Uterus (tissue), 4 donors: ENCODE measurements around the gene PNO1. TPM values are rescaled to one million over a fixed set of nuclear protein-coding genes. Genes with fewer than 3 reads are reported as not detected.

Experiments
- DNase-seq, 2 donors: peaks; one replicate each; pipeline ENCODE4 v3.0.0-alpha.2; 2019 to 2020
- H3K27ac ChIP-seq, 2 donors: fragments of 200-600 bp; sonication (generic); 1 replicate in 1 of 2; 2 replicates in 1 of 2; pipeline ENCODE4 v1.5.1; 2016 to 2018
- H3K27me3 ChIP-seq, 2 donors: fragments of 200-600 bp; sonication (generic); one replicate each; pipeline ENCODE4 v1.5.1; 2018 to 2019; ENCODE audit warnings: control low read depth in 1 of 2
- H3K36me3 ChIP-seq, 2 donors: fragments of 200-600 bp; sonication (generic); one replicate each; pipeline ENCODE4 v1.5.1; 2019; ENCODE audit warnings: control low read depth in 1 of 2
- H3K4me1 ChIP-seq, 2 donors: fragments of 200-600 bp; sonication (generic); one replicate each; pipeline ENCODE4 v1.5.1; 2018 to 2019; ENCODE audit warnings: control low read depth in 1 of 2
- H3K4me3 ChIP-seq, 2 donors: fragments of 200-600 bp; sonication (generic); 1 replicate in 1 of 2; 2 replicates in 1 of 2; pipeline ENCODE4 v1.5.1; 2018 to 2019; ENCODE audit warnings: mild to moderate bottlenecking in 1 of 2
- H3K9me3 ChIP-seq, 2 donors: fragments of 200-600 bp; sonication (generic); one replicate each; pipeline ENCODE4 v1.5.1; 2019; ENCODE audit warnings: control low read depth in 1 of 2
- CTCF ChIP-seq, 4 experiments: fragments of 200-600 bp in 2 of 4; fragments of 450-650 bp in 2 of 4; sonication (generic) in 2 of 4; IDR thresholded peaks; one replicate each; pipeline ENCODE4 v1.5.1; 2016 to 2019; ENCODE audit warnings: antibody characterized with exemption in 4 of 4, mild to moderate bottlenecking in 2 of 4, moderate library complexity in 1 of 4
- POLR2A ChIP-seq, 2 donors: fragments of 450-650 bp; IDR thresholded peaks; one replicate each; pipeline ENCODE4 v1.6.1; 2016; ENCODE audit warnings: antibody characterized with exemption in 2 of 2, mild to moderate bottlenecking in 1 of 2, moderate library complexity in 1 of 2
- intact Hi-C: fragments of 100-400 bp; cut with DNase I; formaldehyde crosslinking; loops from one replicate; pipeline ENCODE4 v1.15.1; 2023; ENCODE audit warnings: low total_unique reads
- total RNA-seq, 4 donors: library from RNA; depleted of rRNA in 3 of 4; stranded (reverse); fragments of >200 nt in 3 of 4; gene quantifications; one replicate each; pipeline versions ENCODE4 v1.1.0 to v1.2.4, GENCODE V29; 2014 to 2023
- donor health status: DM: yes; HTN: yes; CAD: no.

PNO1 gene
- total RNA-seq, 4 donors from 2014 or later, result 7.6 to 15.8 (median 12.2) TPM

DNA sequence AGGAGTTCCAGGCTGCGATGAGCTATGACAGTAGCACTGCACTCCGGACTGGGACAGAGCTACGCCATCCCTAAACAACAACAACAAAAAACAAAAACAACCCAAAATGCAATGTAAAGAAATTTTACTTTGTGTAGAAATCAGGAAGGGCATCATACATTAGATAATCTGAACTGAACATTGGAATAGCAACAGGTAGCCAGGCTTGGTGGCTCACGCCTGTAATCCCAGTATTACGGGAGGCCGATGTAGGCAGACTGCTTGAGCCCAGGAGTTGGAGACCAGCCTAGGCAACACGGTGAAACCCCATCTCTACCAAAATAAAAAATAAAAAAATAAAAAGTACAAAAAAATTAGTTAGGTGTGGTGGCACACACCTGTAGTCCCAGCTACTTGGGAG, 2.1 kb upstream of the PNO1 start:
- H3K9me3 ChIP-seq, result no peaks in the 10 kb centered on the region
- intact Hi-C loops, result no loop called here
- no peak for TF ChIP-seq CTCF (IDR thresholded peaks at IDR 0.05)
- TF ChIP-seq POLR2A (IDR thresholded peaks at IDR 0.05), result no peak
- H3K36me3 ChIP-seq, result no peaks in the 10 kb centered on the region
- H3K4me3 ChIP-seq, result no peak overlapping the region
- H3K4me1 ChIP-seq, result peaks cover 0 to 10% of the 10 kb centered on the region in 2 donors
- H3K27me3 ChIP-seq, result no peaks in the 10 kb centered on the region
- H3K27ac ChIP-seq, result no peak overlapping the region
- no peak for DNase-seq

GRCh38 chr2:68156419-68156818, 1.3 kb upstream of the PNO1 start:
- peak overlapping the region; percentile 91 for H3K4me3 ChIP-seq
- no peaks in the 10 kb centered on the region for H3K27me3 ChIP-seq
- intact Hi-C loops, result no loop called here
- H3K9me3 ChIP-seq, result no peaks in the 10 kb centered on the region
- no peak for DNase-seq
- no peak for TF ChIP-seq CTCF (IDR thresholded peaks at IDR 0.05)
- TF ChIP-seq POLR2A (IDR thresholded peaks at IDR 0.05), result no peak
- H3K36me3 ChIP-seq, result no peaks in the 10 kb centered on the region
- peak overlapping the region; percentile 89 to 97 for H3K27ac ChIP-seq
- peaks cover 0 to 10% of the 10 kb centered on the region in 2 donors for H3K4me1 ChIP-seq

GRCh38 chr2:68157002-68157401, 686 bp upstream of the PNO1 start:
- DNase-seq, result no peak
- TF ChIP-seq CTCF (IDR thresholded peaks at IDR 0.05), result no peak
- no peak for TF ChIP-seq POLR2A (IDR thresholded peaks at IDR 0.05)
- H3K27me3 ChIP-seq, result no peaks in the 10 kb centered on the region
- no peaks in the 10 kb centered on the region for H3K36me3 ChIP-seq
- peaks cover 0 to 10% of the 10 kb centered on the region in 2 donors for H3K4me1 ChIP-seq
- H3K4me3 ChIP-seq, result peak overlapping the region; percentile 91
- intact Hi-C loops, result no loop called here
- no peaks in the 10 kb centered on the region for H3K9me3 ChIP-seq
- peak overlapping the region; percentile 89 to 97 for H3K27ac ChIP-seq

DNA sequence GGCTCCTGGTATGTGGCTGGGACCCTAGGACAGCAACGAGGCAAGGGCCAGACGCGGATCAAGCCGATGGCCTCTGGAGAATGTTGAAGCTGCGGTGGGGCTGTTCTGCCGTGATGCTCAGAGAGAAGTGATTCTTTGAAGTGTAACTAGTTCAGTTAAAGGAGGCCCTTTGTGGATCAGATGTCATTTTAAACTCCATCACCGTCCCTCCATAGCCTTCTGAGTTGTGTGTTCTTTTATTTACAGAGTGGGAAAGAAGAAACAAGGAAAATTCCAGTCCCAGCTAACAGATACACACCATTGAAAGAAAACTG, 403 bp downstream of the PNO1 start:
- H3K27ac ChIP-seq, result peak overlapping the region; percentile 89 to 97
- TF ChIP-seq POLR2A (IDR thresholded peaks at IDR 0.05), result no peak
- TF ChIP-seq CTCF (IDR thresholded peaks at IDR 0.05), result no peak
- intact Hi-C loops, result no loop called here

GRCh38 chr2:68163641-68164040, 6.0 kb downstream of the PNO1 start:
- H3K27ac ChIP-seq, result no peak overlapping the region
- TF ChIP-seq CTCF (IDR thresholded peaks at IDR 0.05) (no peak), POLR2A (IDR thresholded peaks at IDR 0.05) (no peak)
- no peaks in the 10 kb centered on the region for H3K36me3 ChIP-seq
- no peaks in the 10 kb centered on the region for H3K9me3 ChIP-seq
- peaks cover 0 to 7% of the 10 kb centered on the region in 2 donors for H3K4me1 ChIP-seq
- no peak overlapping the region for H3K4me3 ChIP-seq
- intact Hi-C loops, result no loop called here
- DNase-seq, result no peak
- H3K27me3 ChIP-seq, result no peaks in the 10 kb centered on the region

More for the DNA sequence above, 403 bp downstream of the PNO1 start:
- Histone ChIP-seq H3K9me3 (no peaks in the 10 kb centered on the region), H3K4me1 (peaks cover 0 to 10% of the 10 kb centered on the region in 2 donors), H3K36me3 (no peaks in the 10 kb centered on the region), H3K4me3 (peak overlapping the region; percentile 91), H3K27me3 (no peaks in the 10 kb centered on the region)
- no peak for DNase-seq
